Left cardiac atrium (tissue), 4 donors: ENCODE results near the gene GH2. TPM values are rescaled to one million over a fixed set of nuclear protein-coding genes. Genes with fewer than 3 reads are reported as not detected.
"Not testable (repeated sequence)": the region's sequence is repeated elsewhere in the genome, so short reads cannot be mapped to it uniquely, and the experiment has no call there.

Source experiments
- ATAC-seq, 2 donors: fragments of 200-7000 bp; cut with Tn5 transposase; one replicate each; pipeline ENCODE4 v1.9.1; 2020; ENCODE audit warnings: mild to moderate bottlenecking in 2 of 2, moderate library complexity in 2 of 2
- DNase-seq: peaks from one replicate; pipeline ENCODE4 v3.0.0-alpha.2; 2020
- intact Hi-C, 2 donors: fragments of 100-400 bp; cut with DNase I; formaldehyde crosslinking; loops; one replicate each; pipeline versions ENCODE4 v1.14.1 to v1.15.1; 2022 to 2023
- total RNA-seq, 2 donors: library from RNA; stranded (reverse); fragmentation: NEBNext Ultra II Directional; extraction: Animal tissue kit (Norgen Biotek cat#: 25700); gene quantifications; one replicate each; pipeline ENCODE4 v1.2.1, GENCODE V29; 2021
- donor health status: DM: no; HTN: yes; CAD: no.
- donor health status: DM: no; HTN: yes; CAD: no; lungs with severe emphysema.
- donor health status: DM: yes; HTN: yes; CAD: no.
- donor health status: Dilated cardiomyopathy.

GH2 gene
- total RNA-seq, 2 donors from 2014 or later: not detected

DNA sequence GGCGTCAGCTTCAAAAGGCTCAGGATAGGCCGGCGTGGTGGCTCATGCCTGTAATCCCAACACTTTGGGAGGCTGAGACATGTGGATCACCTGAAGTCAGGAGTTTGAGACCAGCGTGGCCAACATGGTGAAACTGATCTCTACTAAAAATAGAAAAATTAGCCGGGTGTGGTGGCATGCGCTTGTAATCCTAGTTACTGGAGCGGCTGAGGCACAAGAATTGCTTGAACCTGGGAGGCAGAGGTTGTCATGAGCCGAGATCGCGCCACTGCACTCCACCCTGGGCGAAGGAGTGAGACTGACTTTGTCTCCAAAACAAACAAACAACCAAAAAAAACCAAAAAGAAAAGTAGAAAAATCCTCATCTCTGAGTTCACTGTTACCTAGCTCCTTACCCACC, 3.4 kb upstream of the GH2 start:
- DNase-seq, ATAC-seq, intact Hi-C loops: not testable (repeated sequence)

- ATAC-seq, DNase-seq, intact Hi-C loops: not testable (repeated sequence)
Observed at GRCh38 chr17:63882626-63883126, 932 bp upstream of the GH2 start.

DNA sequence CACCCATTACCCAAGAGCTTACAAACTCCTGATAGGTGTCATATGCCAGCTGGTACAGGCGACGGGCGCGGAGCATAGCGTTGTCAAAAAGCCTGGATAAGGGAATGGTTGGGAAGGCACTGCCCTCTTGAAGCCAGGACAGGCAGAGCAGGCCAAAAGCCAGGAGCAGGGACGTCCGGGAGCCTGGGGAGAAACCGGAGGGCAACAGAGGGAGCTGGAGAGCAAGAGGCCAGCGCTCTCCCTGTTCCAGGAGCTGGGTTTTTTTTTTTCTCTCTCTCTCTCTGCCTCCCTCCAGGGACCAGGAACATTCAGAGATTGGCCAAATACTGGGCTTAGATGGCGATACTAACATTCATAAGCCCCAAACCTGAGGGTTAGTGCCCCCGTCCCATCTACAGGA, 407 bp downstream of the GH2 start:
- ATAC-seq, intact Hi-C loops, DNase-seq: not testable (repeated sequence)

DNA sequence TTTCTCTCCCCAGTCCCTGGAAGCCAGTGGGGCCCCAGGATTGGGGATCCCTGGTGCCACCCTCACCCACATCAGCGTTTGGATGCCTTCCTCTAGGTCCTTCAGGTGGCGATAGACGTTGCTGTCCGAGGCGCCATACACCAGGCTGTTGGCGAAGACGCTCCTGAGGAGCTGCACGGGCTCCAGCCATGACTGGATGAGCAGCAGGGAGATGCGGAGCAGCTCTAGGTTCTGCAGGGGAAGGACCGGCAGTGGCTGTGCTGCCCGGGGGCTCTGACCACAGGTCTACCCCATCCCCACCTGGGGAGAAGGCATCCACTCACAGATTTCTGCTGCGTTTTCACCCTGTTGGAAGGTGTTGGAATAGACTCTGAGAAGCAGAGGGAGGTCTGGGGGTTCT, 1.0 kb downstream of the GH2 start:
- no peak for ATAC-seq
- intact Hi-C loops: no loop called here
- DNase-seq: no peak

- ATAC-seq, DNase-seq, intact Hi-C loops: not testable (repeated sequence)
Observed at GRCh38 chr17:63878413-63878812, 3.3 kb downstream of the GH2 start.

DNA sequence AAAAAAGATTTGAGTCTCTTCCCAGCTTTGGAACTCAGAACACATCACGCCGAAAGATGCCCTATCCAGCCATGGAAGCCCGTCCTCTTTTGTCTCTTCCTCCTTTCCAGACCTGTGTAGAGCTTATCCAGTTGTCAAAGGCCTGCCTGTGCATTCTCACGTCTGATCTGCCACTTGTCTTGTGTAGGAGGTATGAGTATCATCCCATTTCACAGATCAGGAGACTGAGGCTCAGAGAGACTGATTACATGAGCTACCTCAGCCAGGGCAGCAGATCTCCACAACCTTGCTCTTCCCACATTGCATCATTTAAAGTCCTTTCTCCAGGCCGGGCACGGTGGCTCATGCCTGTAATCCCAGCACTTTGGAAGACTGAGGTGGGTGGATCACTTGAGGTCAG, 7.1 kb downstream of the GH2 start:
- DNase-seq, ATAC-seq, intact Hi-C loops: not testable (repeated sequence)

- intact Hi-C loops, ATAC-seq, DNase-seq: not testable (repeated sequence)
Observed at GRCh38 chr17:63874061-63874626, 7.6 kb downstream of the GH2 start.

DNA sequence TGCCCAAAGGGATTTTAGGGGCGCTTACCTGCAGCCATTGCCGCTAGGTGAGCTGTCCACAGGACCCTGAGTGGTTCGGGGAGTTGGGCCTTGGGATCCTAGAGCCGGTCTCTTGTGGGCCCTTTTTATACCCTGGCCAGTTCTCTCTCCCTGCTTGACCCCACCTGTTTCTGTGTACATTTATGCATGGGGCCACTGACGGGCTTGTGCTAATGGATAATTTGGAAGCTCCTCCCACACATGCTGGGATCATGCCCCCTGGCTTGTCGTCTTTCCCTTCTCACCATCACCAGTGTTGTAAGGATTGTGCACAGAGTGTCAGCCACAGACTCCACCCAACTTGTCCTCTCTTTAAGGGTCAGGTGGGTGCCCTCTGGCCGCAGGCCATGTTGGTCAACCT, 8.2 kb downstream of the GH2 start, which contains the start of gene CSH2:
CSH2 (minus strand) TSS at position 101 of the 400 bp plus-strand sequence; CDS start at position 38, 63 bp downstream.
- DNase-seq, ATAC-seq, intact Hi-C loops: not testable (repeated sequence)

DNA sequence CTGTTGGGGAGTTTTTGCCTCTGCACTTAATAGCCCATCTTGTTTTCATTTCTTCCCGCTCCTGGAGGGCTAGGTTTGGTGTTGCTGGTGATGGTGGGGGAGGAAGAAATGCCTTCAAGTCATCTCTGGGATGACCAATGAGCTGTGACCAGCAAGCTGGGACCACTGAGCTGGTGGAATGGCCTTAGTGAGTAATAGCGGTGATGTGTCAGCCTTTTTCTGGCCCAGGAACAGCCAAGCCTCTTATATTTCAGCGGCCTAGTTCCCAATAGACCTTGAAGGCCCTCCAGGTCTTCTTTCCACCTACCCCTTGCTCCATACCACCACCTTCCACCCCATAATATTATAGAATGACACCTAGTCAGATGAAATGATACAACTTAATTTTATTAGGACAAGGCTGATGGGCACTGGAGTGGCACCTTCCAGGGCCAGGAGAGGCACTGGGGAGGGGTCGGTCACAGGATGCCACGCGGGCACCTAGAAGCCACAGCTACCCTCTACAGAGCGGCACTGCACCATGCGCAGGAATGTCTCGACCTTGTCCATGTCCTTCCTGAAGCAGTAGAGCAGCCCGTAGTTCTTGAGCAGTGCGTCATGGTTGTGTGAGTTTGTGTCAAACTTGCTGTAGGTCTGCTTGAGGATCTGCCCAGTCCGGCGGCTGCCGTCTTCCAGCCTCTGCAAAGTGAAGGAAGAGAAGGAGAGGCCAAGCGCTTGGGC, 9.9 kb downstream of the GH2 start:
- intact Hi-C loops, ATAC-seq, DNase-seq: not testable (repeated sequence)

DNA sequence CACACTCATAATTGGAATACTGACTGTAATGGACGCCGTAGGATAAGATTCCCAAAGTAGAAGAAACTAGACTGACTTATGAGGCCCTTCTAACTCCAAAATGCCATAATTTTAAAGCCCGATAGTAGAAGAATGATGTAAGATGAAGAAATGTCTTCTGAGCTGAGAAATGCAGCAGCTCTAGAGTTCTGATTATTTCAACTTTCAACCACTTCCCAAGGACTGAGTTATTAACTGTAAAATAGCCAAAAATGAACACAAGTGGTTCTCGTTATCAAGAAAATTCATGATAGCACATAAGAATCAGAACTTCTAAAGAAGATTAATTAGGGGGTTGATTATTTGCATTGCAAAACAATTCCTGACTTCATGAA, 11.5 kb downstream of the GH2 start:
- intact Hi-C loops, DNase-seq, ATAC-seq: not testable (repeated sequence)

DNA sequence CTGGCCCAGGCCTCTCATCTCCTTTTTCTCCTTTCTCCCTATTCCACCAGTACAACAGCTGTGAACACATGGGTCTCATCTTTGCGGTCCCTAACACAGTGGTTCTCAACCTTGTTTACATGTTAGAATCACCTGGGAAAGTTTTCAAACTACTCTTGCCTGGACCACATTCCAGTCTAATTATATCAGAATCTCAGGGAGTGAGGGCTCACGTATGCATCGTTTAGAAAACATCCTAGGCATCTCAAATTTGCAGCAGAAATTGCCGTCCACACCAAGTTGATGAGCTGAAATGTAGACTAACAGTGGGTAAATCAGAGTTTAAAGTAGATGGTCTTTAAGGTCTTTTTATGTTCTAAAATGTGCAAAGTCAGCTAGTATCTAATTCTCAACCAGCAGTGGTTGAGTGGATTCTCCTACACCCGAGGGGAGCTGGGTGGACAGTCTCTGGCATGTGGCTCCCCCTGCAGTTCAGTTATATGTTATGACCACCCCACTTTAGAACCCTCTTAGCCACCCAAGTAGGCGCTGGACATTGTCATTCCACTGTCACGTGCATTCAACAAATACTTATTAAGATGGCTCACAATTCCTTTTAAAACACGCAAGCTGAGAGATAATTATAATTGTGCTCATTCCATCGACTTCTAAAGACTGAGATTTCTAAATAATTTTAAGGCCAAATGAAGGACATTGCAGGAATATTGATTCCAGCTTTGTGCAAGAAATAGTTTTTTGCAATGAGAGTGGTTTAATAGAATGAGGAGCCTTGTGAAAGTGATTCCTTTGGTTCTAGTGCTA, 12.1 kb downstream of the GH2 start:
- intact Hi-C loops, DNase-seq: not testable (repeated sequence)
- ATAC-seq: peak in 1 of 2 donors; percentile 31

DNA sequence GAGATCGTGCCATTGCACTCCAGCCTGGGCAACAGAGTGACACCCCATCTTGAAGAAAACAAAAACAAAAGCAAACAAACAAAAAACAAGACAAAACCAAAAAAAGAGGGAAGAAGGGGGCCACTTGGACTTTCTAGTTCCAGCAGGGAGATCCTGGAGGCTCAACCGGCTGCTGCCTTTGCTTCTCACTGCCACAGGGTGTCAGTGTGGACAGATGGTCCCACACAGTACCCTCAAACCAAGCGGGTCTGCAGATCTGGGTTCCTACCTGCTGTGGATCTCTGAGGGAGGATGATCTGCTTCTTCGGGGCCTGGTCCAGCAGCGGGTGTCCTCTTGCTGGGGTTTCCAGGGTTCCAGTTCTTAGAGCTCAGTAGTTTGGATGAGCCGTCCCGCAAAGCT, 15.1 kb downstream of the GH2 start:
- DNase-seq, ATAC-seq, intact Hi-C loops: not testable (repeated sequence)

DNA sequence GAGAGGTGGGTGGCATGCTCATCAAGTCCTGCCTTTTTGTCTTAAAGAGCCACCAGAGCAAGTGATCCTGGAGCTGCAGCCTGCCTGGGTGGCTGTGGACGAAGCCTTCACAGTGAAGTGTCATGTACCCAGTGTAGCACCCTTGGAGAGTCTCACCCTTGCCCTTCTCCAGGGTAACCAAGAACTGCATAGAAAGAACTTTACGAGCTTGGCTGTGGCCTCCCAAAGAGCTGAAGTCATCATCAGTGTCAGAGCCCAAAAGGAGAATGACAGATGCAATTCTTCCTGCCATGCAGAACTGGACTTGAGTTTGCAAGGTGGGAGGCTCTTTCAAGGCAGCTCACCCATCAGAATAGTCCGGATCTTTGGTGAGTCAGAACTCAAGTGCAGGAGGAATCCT, 22.5 kb downstream of the GH2 start:
- intact Hi-C loops: no loop called here
- DNase-seq (no peak), ATAC-seq (no peak)

DNA sequence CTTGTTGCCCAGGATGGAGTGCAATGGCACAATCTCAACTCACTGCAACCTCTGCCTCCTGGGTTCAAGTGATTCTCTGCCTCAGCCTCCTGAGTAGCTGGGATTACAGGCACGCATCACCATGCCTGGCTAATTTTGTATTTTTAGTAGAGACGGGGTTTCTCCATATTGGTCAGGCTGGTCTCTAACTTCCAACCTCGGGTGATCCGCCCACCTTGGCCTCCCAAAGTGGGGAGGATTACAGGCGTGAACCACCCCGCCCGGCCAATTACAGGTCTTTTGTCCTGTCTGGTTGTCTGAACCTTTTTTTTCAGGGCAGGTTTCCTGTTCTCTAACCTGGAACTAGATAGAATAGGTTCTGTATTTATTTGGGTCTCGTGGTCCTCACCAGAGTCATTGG, 25.3 kb downstream of the GH2 start:
- ATAC-seq, DNase-seq, intact Hi-C loops: not testable (repeated sequence)

DNA sequence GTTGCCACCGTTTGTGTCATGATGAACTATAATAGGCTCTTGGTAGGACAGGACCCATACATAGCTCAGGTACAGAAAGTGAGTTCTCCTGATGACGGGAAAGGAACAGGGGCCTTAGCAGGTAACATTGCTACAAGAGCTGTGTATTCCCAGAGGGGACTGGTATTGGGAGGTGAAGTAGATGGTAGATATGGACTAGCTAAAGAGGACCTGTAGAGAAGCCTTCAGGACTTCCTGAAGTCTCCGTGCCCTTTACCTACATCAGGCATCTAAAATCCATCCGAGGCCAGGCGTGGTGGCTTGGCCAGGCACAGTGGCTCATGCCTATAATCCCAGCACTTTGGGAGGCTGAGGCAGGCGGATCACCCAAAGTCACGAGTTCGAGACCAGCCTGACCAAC, 26.6 kb downstream of the GH2 start:
- intact Hi-C loops: no loop called here
- ATAC-seq (no peak), DNase-seq (no peak)

DNA sequence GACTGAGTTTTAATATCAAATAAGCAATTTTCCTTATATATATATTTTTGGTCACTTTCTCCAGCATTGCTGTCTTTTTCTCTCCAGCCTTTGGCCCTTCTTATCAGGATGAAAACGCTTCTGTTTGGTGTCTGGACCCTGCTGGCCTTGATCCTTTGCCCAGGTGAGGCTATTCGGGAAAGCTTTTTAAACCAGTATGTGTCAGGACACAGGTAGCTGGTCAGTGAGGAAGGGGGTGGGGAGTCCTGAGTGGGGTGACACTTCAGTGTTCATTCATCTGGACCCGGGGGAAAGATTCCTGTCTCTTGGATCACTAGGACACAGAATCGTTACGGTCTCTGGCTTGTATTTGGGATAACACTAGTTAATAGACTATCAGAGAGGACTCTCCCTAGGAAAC, 27.0 kb downstream of the GH2 start:
- intact Hi-C loops: no loop called here
- DNase-seq (no peak), ATAC-seq (no peak)

GRCh38 chr17:63853260-63853659, 28.5 kb downstream of the GH2 start:
- DNase-seq (no peak), ATAC-seq (no peak)
- intact Hi-C loops: no loop called here

DNA sequence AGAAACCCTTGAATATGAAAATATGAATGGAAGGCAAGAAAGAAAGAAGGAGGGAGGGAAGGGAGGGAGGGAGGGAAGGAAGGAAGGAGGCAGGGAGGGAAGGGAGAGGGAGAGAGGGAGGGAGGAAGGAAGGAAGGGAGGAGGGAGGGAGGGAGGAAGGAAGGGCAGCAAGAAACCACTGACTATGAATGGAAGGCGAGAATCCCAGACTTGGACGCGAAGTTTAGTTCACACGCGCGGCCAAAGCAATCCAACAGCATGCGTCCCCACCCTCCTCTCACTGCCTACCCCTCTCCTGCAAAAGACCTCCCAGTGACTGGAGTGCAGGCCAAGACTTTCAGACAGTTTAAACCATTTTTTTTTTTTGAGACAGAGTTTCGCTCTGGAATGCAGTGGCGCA, 31.3 kb downstream of the GH2 start:
- no peak for DNase-seq
- intact Hi-C loops: no loop called here
- no peak for ATAC-seq

DNA sequence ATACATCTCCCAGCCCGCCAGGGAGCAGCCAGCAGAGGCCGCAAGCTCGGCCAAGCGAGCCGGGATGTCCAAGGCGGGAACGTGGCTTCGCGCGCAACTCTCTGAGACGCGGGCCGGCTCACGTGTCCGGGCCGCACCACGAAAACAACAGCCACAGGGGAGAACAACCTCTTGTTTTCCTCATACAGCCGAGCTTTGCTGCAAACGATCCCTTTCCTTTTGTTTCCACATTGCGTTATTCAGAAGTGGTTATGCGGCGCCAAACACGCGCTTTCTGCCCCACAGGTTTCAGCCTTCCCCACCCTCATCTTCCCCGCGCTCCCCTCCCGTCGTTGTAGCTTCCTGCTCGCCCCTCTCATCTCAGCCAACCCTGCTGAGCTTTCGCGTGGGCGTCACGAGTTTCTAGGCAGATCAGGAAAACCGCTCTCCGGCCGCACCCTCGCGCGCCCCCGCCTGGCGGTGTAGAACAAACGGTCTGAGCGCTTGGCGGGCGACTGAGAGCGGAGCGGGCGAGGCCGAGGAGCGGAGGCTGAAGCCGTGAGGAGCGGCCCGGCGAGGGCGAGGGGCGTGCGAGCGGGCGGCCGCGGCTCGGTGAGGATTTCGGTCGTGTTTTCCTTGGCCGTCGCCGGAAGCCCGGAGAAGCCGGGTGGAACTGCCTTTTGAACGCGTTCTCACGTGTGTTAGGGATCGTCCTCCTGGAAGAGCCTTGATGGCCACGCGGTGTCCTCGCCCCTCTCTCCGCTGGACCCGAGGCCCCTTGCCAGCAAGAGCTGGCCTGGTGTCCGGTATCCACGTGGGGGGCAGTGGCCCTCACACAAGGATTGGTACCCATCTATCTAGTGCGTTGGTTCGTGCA, 32.7 kb downstream of the GH2 start:
- ATAC-seq: peak; percentile 93 to 97
- DNase-seq: peak; percentile 95
- intact Hi-C loops: no loop called here
